AG09319 (cell line): Measurements from ENCODE around the gene ATG7.

ENCODE experiments used
- DNase-seq: peaks from one replicate; pipeline ENCODE4 v3.0.0-alpha.2; 2010; ENCODE audit warnings: low read depth; ENCODE audit errors: extremely low read depth
- CTCF ChIP-seq: IDR thresholded peaks from 2 replicates; pipeline ENCODE4 v1.5.1; 2011; ENCODE audit warnings: low read depth, mild to moderate bottlenecking, inconsistent platforms, low read length, moderate library complexity

The ATG7 gene

GRCh38 chr3:11287404-11287803 lies 15.2 kb downstream of the ATG7 start:
- TF ChIP-seq CTCF: no peak
- no peak for DNase-seq

GRCh38 chr3:11288021-11288491 lies 15.9 kb downstream of the ATG7 start:
- no peak for DNase-seq
- TF ChIP-seq CTCF: no peak

- DNase-seq: peak; percentile 70
- no peak for TF ChIP-seq CTCF
Observed at GRCh38 chr3:11288786-11289637, 16.8 kb downstream of the ATG7 start.

GRCh38 chr3:11289864-11290263 lies 17.7 kb downstream of the ATG7 start:
- no peak for TF ChIP-seq CTCF
- DNase-seq: no peak

GRCh38 chr3:11290743-11291680 lies 18.8 kb downstream of the ATG7 start:
- DNase-seq: no peak
- TF ChIP-seq CTCF: no peak

- TF ChIP-seq CTCF: no peak
- no peak for DNase-seq
Observed at GRCh38 chr3:11291808-11292207, 19.6 kb downstream of the ATG7 start.

GRCh38 chr3:11297126-11297525 lies 24.9 kb downstream of the ATG7 start:
- no peak for TF ChIP-seq CTCF
- no peak for DNase-seq
